HUDEP-2 (cell line): ENCODE results near the gene NUAK1.
A peak's percentile ranks its signal among the peaks of the same experiment; 100 is the strongest.
"Not testable (repeated sequence)": the region's sequence is repeated elsewhere in the genome, so short reads cannot be mapped to it uniquely, and the experiment has no call there.

ENCODE experiments used
- DNase-seq, 76 experiments: peaks; one replicate each; lab custom pipeline; 2025; ENCODE audit not compliant: unreplicated experiment in 76 of 76; lab: John Stamatoyannopoulos, UW

The NUAK1 gene

GRCh38 chr12:106149096-106149784 is 10.5 kb upstream of the NUAK1 start:
- peak in 3 of 76 experiments; percentile 3 to 19 (median 4) for DNase-seq

- no peak for DNase-seq
These were observed 9.2 kb upstream of the NUAK1 start for GRCh38 chr12:106147956-106148355.

GRCh38 chr12:106146987-106147386 is 8.2 kb upstream of the NUAK1 start:
- DNase-seq: no peak

GRCh38 chr12:106145539-106146447 is 7.0 kb upstream of the NUAK1 start:
- DNase-seq: no peak

GRCh38 chr12:106144847-106145246 is 6.1 kb upstream of the NUAK1 start:
- no peak for DNase-seq

GRCh38 chr12:106142591-106143261 is 4.0 kb upstream of the NUAK1 start:
- no peak for DNase-seq

- DNase-seq: not testable (repeated sequence)
These were observed 3.2 kb upstream of the NUAK1 start for GRCh38 chr12:106141920-106142319.

- no peak for DNase-seq
These were observed 2.7 kb upstream of the NUAK1 start for GRCh38 chr12:106141452-106141851.

GRCh38 chr12:106141003-106141402 is 2.2 kb upstream of the NUAK1 start:
- no peak for DNase-seq

- DNase-seq: no peak
These were observed 1.7 kb upstream of the NUAK1 start for GRCh38 chr12:106140223-106140986.

- peak in 6 of 76 experiments; percentile 3 to 16 (median 6) for DNase-seq
These were observed 843 bp upstream of the NUAK1 start for GRCh38 chr12:106139422-106140171.

GRCh38 chr12:106138357-106138632 is 459 bp downstream of the NUAK1 start:
- DNase-seq: no peak

- no peak for DNase-seq
These were observed 1.0 kb downstream of the NUAK1 start for GRCh38 chr12:106137530-106138356.

- peak in 55 of 76 experiments; percentile 3 to 69 (median 38) for DNase-seq
These were observed 2.5 kb downstream of the NUAK1 start for GRCh38 chr12:106136263-106136662.

GRCh38 chr12:106135781-106136180 is 3.0 kb downstream of the NUAK1 start:
- no peak for DNase-seq

- DNase-seq: no peak
These were observed 3.7 kb downstream of the NUAK1 start for GRCh38 chr12:106135075-106135474.

GRCh38 chr12:106134294-106134949 is 4.3 kb downstream of the NUAK1 start:
- DNase-seq: no peak
